Measurements from ENCODE around the gene USH2A.

The USH2A gene

DNA sequence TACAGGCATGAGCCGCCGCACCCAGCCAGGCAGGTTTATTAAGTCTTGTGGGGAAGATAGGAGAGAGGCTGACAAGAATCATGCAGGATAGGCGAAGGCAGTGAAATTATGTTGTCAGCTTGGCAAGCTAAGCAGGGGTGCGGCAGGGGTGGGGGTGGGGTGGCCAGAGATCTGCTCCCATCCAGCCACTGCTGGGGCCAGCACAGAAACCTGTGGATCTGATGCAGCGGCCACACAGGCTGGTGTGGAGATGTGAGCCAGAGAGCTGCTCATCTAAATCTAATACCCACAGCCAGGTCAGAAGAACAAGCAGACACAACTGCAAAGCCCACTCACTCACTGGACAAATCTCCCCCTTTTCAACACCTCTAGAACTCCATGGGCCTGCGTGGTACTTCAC lies 787.4 kb downstream of the USH2A start:
- no peaks in the 10 kb centered on the region for H3K9me3 ChIP-seq (replicated peaks; ENCODE audit: insufficient read depth, low read length)
- no peaks in the 10 kb centered on the region for H4K20me1 ChIP-seq (ENCODE audit: insufficient read depth, low read length)
- no peaks in the 10 kb centered on the region for H3K9me2 ChIP-seq (replicated peaks; ENCODE audit: insufficient read depth, low read length)
- no peaks in the 10 kb centered on the region for H3F3A ChIP-seq (ENCODE audit: insufficient read depth, low read length)
- no peak for TF ChIP-seq EZH2 (optimal IDR thresholded peaks at IDR 0.05; ENCODE audit: low read depth, low read length)
- H3K4me1 ChIP-seq (ENCODE audit: low read length) = no peaks in the 10 kb centered on the region
- H3K4me3 ChIP-seq (ENCODE audit: low read length) = no peak overlapping the region
- no peak overlapping the region for H2AFZ ChIP-seq (ENCODE audit: low read length)
- H3K9ac ChIP-seq (ENCODE audit: low read length) = no peak overlapping the region
- no peaks in the 10 kb centered on the region for H3K79me2 ChIP-seq (ENCODE audit: low read length)
- no peak overlapping the region for H3K4me2 ChIP-seq (ENCODE audit: low read depth, low read length)
- H3K27me3 ChIP-seq (replicated peaks; ENCODE audit: insufficient read depth, low read length) = no peaks in the 10 kb centered on the region
- H3K27ac ChIP-seq (ENCODE audit: low read length) = no peak overlapping the region
- H3K36me3 ChIP-seq (replicated peaks; ENCODE audit: insufficient read depth, low read length) = no peaks in the 10 kb centered on the region
- no peak for DNase-seq

DNA sequence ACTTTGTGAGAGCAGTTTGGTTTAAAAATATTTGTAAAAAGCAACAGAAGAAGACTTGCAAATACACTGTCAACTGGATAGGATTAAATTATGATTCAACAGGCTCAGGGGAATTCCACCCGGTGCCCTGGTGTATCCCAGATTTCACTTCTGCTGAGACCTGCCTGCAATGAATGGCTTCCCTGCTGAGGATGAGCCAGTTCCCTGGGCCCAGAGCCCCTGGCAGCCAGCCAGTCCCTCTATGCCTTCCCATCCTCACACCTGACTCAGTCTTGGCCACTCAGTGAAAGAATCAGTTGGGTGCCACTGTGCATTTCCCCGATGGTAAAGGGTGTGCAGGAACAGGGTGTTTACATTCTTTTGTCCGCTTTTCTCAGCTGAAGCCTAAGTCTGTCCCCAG lies 791.8 kb downstream of the USH2A start:
- H3K79me2 ChIP-seq (ENCODE audit: low read length) = no peaks in the 10 kb centered on the region
- no peaks in the 10 kb centered on the region for H3F3A ChIP-seq (ENCODE audit: insufficient read depth, low read length)
- no peak overlapping the region for H3K27ac ChIP-seq (ENCODE audit: low read length)
- no peaks in the 10 kb centered on the region for H3K9me3 ChIP-seq (replicated peaks; ENCODE audit: insufficient read depth, low read length)
- no peaks in the 10 kb centered on the region for H3K9me2 ChIP-seq (replicated peaks; ENCODE audit: insufficient read depth, low read length)
- H3K9ac ChIP-seq (ENCODE audit: low read length) = no peak overlapping the region
- no peaks in the 10 kb centered on the region for H3K27me3 ChIP-seq (replicated peaks; ENCODE audit: insufficient read depth, low read length)
- DNase-seq = no peak
- no peaks in the 10 kb centered on the region for H4K20me1 ChIP-seq (ENCODE audit: insufficient read depth, low read length)
- TF ChIP-seq, protein P1, sequence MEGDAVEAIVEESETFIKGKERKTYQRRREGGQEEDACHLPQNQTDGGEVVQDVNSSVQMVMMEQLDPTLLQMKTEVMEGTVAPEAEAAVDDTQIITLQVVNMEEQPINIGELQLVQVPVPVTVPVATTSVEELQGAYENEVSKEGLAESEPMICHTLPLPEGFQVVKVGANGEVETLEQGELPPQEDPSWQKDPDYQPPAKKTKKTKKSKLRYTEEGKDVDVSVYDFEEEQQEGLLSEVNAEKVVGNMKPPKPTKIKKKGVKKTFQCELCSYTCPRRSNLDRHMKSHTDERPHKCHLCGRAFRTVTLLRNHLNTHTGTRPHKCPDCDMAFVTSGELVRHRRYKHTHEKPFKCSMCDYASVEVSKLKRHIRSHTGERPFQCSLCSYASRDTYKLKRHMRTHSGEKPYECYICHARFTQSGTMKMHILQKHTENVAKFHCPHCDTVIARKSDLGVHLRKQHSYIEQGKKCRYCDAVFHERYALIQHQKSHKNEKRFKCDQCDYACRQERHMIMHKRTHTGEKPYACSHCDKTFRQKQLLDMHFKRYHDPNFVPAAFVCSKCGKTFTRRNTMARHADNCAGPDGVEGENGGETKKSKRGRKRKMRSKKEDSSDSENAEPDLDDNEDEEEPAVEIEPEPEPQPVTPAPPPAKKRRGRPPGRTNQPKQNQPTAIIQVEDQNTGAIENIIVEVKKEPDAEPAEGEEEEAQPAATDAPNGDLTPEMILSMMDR (IDR thresholded peaks at IDR 0.05; ENCODE audit: low read length) = no peak
- TF ChIP-seq EZH2phosphoT487 (IDR thresholded peaks at IDR 0.05; ENCODE audit: low read length) (no peak), EZH2 (optimal IDR thresholded peaks at IDR 0.05; ENCODE audit: low read depth, low read length) (no peak)
- no peak overlapping the region for H2AFZ ChIP-seq (ENCODE audit: low read length)
- no peaks in the 10 kb centered on the region for H3K36me3 ChIP-seq (replicated peaks; ENCODE audit: insufficient read depth, low read length)
- H3K4me2 ChIP-seq (ENCODE audit: low read depth, low read length) = no peak overlapping the region
- H3K4me1 ChIP-seq (ENCODE audit: low read length) = no peaks in the 10 kb centered on the region
- no peak overlapping the region for H3K4me3 ChIP-seq (ENCODE audit: low read length)

DNA sequence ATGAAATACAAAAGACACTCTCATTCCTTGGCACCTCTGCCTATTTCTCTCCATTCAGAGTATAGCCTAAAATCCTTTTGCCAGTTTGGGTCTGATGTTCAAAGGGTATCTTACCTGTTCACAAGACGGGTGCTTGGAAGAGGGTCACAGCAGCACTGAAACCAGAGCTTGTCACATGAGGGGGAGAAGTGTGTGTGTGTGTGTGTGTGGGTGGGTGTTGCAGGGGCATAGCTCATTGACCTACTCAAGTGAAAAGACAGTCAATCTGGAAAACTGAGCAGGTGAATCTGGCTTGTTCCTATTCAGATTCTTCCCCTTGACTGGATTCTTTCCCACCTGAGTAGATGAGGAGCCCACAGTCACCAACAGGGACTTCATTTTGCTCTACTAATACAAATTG lies 792.2 kb downstream of the USH2A start:
- Histone ChIP-seq H3K9me3 (replicated peaks; ENCODE audit: insufficient read depth, low read length) (no peaks in the 10 kb centered on the region), H4K20me1 (ENCODE audit: insufficient read depth, low read length) (no peaks in the 10 kb centered on the region), H2AFZ (ENCODE audit: low read length) (no peak overlapping the region), H3F3A (ENCODE audit: insufficient read depth, low read length) (no peaks in the 10 kb centered on the region), H3K36me3 (replicated peaks; ENCODE audit: insufficient read depth, low read length) (no peaks in the 10 kb centered on the region), H3K4me2 (ENCODE audit: low read depth, low read length) (no peak overlapping the region), H3K9ac (ENCODE audit: low read length) (no peak overlapping the region), H3K4me1 (ENCODE audit: low read length) (no peaks in the 10 kb centered on the region), H3K79me2 (ENCODE audit: low read length) (no peaks in the 10 kb centered on the region), H3K27me3 (replicated peaks; ENCODE audit: insufficient read depth, low read length) (no peaks in the 10 kb centered on the region), H3K27ac (ENCODE audit: low read length) (no peak overlapping the region), H3K9me2 (replicated peaks; ENCODE audit: insufficient read depth, low read length) (no peaks in the 10 kb centered on the region), H3K4me3 (ENCODE audit: low read length) (no peak overlapping the region)
- TF ChIP-seq, protein P1 (IDR thresholded peaks at IDR 0.05; ENCODE audit: low read length) = no peak
- no peak for TF ChIP-seq EZH2phosphoT487 (IDR thresholded peaks at IDR 0.05; ENCODE audit: low read length)
- DNase-seq = no peak

DNA sequence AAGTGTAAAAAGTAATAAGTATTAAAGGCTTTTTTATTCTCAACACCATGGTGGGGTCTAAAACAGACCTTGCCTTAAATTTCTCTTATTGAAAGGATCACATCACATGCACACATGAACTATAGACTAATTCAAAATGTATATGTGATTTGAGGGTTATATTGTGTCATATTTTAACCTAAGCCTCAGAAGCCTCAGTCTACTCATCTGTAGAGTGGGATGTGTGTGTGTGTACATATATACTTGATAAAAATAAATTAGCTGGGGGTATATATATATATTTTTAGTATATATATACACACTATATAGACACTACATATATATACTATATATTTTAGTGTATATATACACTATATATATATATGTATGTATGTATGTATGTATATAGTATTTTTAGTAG lies 797.3 kb downstream of the USH2A start:
- H4K20me1 ChIP-seq (ENCODE audit: insufficient read depth, low read length) = no peaks in the 10 kb centered on the region
- no peak overlapping the region for H2AFZ ChIP-seq (ENCODE audit: low read length)
- H3K36me3 ChIP-seq (replicated peaks; ENCODE audit: insufficient read depth, low read length) = no peaks in the 10 kb centered on the region; the same call in 1 of the 2 replicates
- no peaks in the 10 kb centered on the region for H3F3A ChIP-seq (ENCODE audit: insufficient read depth, low read length)
- no peak overlapping the region for H3K9ac ChIP-seq (ENCODE audit: low read length)
- H3K4me1 ChIP-seq (ENCODE audit: low read length) = no peaks in the 10 kb centered on the region
- H3K4me3 ChIP-seq (ENCODE audit: low read length) = no peak overlapping the region
- no peaks in the 10 kb centered on the region for H3K9me2 ChIP-seq (replicated peaks; ENCODE audit: insufficient read depth, low read length)
- TF ChIP-seq EZH2 (optimal IDR thresholded peaks at IDR 0.05; ENCODE audit: low read depth, low read length) = no peak
- TF ChIP-seq, protein P1 (IDR thresholded peaks at IDR 0.05; ENCODE audit: low read length) = no peak
- TF ChIP-seq EZH2phosphoT487 (IDR thresholded peaks at IDR 0.05; ENCODE audit: low read length) = no peak
- no peaks in the 10 kb centered on the region for H3K79me2 ChIP-seq (ENCODE audit: low read length)
- no peak for DNase-seq
- H3K4me2 ChIP-seq (ENCODE audit: low read depth, low read length) = no peak overlapping the region
- H3K27ac ChIP-seq (ENCODE audit: low read length) = no peak overlapping the region
- H3K27me3 ChIP-seq (replicated peaks; ENCODE audit: insufficient read depth, low read length) = no peaks in the 10 kb centered on the region
- H3K9me3 ChIP-seq (replicated peaks; ENCODE audit: insufficient read depth, low read length) = no peaks in the 10 kb centered on the region
